Bronchial epithelial cell (primary cell): ENCODE data around the gene HDAC1. TPM values are rescaled to one million over a fixed set of nuclear protein-coding genes. Genes with fewer than 3 reads are reported as not detected.
A peak's percentile ranks its signal among the peaks of the same experiment; 100 is the strongest.

Experiments
- DNase-seq: peaks from one replicate; pipeline ENCODE4 v3.0.0-alpha.2; 2010; ENCODE audit warnings: low read depth
- FAIRE-seq: peaks from 2 replicates; lab custom pipeline; 2011; peaks lifted over from hg19 to GRCh38; lab: Jason Lieb, UNC
- H3K27me3 ChIP-seq: 2 replicates; pipeline ENCODE4 v1.5.1; 2011; ENCODE audit warnings: low read length; ENCODE audit not compliant: control insufficient read depth, insufficient read depth
- H3K36me3 ChIP-seq: 2 replicates; pipeline ENCODE4 v1.5.1; 2011; ENCODE audit warnings: low read length; ENCODE audit not compliant: control insufficient read depth, insufficient read depth
- H3K4me3 ChIP-seq: 2 replicates; pipeline ENCODE4 v1.5.1; 2011; ENCODE audit warnings: mild to moderate bottlenecking, low read depth, low read length, control low read depth
- total RNA-seq: library from RNA; depleted of rRNA; stranded (reverse); fragments of >200 nt; gene quantifications from 2 replicates; pipeline ENCODE4 v1.2.1, GENCODE V29; 2014
- TF ChIP-seq, protein P1 (sequence below): IDR thresholded peaks from 2 replicates; pipeline ENCODE4 v1.5.1; 2011; ENCODE audit warnings: mild to moderate bottlenecking, moderate library complexity, low read length, control low read depth, inconsistent platforms; ENCODE audit not compliant: insufficient read depth, severe bottlenecking

Gene HDAC1
- total RNA-seq, 1 donor from 2014 or later, result 83.7 TPM

DNA sequence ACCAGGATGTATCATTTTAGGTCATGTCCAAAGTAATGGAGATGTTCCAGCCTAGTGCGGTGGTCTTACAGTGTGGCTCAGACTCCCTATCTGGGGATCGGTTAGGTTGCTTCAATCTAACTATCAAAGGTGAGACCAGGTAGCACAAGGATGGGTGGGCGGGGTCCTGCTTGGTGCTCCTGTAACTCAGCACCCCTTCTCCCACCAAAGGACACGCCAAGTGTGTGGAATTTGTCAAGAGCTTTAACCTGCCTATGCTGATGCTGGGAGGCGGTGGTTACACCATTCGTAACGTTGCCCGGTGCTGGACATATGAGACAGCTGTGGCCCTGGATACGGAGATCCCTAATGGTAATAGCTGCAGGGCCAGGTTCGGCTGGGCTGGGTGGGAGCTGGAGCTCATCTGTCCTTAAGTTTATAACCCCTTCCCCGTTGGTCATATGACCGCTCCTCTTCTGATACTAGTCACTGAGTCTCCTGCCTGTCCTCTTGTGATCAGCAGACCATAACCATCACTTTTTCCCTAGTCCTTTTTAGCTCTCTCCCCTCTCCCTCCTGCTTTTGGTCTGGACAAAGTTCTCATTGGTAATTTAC is 38.8 kb downstream of the HDAC1 start:
- FAIRE-seq, result no peak
- H3K4me3 ChIP-seq, result no peak overlapping the region

DNA sequence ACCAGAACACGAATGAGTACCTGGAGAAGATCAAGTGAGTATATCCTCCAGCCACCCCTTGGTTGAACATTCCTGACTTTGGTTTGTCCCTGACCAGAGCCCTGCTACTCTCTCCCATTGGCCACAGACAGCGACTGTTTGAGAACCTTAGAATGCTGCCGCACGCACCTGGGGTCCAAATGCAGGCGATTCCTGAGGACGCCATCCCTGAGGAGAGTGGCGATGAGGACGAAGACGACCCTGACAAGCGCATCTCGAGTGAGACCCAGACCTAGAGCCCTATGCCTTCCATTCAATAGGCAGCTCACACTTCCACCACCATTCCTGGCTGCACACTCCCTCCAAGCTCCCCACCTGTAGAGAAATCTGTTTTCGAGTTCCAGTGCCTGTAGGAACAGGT is 39.7 kb downstream of the HDAC1 start:
- no peak for FAIRE-seq
- TF ChIP-seq, protein P1, sequence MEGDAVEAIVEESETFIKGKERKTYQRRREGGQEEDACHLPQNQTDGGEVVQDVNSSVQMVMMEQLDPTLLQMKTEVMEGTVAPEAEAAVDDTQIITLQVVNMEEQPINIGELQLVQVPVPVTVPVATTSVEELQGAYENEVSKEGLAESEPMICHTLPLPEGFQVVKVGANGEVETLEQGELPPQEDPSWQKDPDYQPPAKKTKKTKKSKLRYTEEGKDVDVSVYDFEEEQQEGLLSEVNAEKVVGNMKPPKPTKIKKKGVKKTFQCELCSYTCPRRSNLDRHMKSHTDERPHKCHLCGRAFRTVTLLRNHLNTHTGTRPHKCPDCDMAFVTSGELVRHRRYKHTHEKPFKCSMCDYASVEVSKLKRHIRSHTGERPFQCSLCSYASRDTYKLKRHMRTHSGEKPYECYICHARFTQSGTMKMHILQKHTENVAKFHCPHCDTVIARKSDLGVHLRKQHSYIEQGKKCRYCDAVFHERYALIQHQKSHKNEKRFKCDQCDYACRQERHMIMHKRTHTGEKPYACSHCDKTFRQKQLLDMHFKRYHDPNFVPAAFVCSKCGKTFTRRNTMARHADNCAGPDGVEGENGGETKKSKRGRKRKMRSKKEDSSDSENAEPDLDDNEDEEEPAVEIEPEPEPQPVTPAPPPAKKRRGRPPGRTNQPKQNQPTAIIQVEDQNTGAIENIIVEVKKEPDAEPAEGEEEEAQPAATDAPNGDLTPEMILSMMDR, result no peak
- Histone ChIP-seq H3K36me3 (peaks cover 16% of the 10 kb centered on the region), H3K4me3 (no peak overlapping the region), H3K27me3 (no peaks in the 10 kb centered on the region)
- no peak for DNase-seq

More for the DNA sequence above, 38.8 kb downstream of the HDAC1 start:
- Histone ChIP-seq H3K27me3 (no peaks in the 10 kb centered on the region), H3K36me3 (peaks cover 16% of the 10 kb centered on the region)
- TF ChIP-seq, protein P1, result no peak
- DNase-seq, result no peak

DNA sequence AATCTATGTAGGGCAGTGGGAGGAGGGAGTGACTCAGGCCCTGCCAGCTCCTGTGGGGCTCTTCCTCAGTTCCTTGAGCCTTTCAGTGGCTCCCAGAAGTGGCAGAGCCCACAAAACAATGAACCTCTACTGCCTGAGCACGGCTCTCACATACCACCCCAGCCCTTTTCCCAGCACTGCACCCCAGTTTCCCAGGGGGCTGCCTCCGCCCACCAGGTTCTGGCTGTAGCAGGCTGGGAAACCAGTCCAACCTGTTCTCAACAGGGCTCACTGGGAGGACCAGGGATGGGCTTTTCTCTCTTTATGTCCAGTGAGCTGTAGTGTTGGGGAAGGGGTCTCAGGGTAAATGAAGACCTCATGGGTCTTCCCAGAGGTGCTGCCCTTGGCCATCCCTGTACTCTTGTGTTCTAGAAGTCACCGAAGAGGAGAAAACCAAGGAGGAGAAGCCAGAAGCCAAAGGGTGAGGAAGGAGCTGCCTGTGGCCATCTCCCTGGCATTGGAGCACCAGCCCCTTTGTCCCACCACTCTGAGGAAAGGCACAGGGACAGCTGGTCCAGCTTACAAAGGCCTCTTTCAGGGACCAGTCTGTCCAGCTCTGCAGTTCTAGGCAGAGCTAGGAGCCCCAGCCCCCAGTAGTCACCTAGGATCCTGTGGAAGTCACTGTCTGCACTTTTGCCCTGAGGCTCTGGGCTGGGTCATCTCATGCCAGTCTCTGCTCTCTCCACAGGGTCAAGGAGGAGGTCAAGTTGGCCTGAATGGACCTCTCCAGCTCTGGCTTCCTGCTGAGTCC is 40.6 kb downstream of the HDAC1 start:
- H3K27me3 ChIP-seq, result no peaks in the 10 kb centered on the region
- TF ChIP-seq, protein P1, result no peak
- FAIRE-seq (no peak), DNase-seq (peak; percentile 53)
- H3K36me3 ChIP-seq, result peaks cover 11% of the 10 kb centered on the region
- no peak overlapping the region for H3K4me3 ChIP-seq

DNA sequence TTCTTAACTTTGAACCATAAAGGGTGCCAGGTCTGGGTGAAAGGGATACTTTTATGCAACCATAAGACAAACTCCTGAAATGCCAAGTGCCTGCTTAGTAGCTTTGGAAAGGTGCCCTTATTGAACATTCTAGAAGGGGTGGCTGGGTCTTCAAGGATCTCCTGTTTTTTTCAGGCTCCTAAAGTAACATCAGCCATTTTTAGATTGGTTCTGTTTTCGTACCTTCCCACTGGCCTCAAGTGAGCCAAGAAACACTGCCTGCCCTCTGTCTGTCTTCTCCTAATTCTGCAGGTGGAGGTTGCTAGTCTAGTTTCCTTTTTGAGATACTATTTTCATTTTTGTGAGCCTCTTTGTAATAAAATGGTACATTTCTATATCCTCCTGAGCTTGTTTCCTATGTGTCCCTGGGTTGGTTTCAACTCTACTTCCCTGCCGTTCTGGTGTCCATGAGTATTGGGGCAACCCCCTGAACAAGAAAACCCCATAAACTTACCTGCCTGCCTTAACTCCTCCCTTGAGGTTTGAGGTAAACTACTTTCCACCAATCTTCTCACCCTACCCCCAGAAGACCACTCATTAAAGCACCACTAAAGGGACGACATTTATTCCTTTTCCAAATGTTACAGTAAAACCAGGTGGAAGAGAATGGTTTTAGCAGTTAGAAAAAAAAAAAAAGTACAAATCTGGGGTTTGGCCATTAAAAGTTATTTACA is 41.5 kb downstream of the HDAC1 start:
- H3K27me3 ChIP-seq, result no peaks in the 10 kb centered on the region
- peaks cover 8% of the 10 kb centered on the region for H3K36me3 ChIP-seq
- DNase-seq, result no peak
- FAIRE-seq, result no peak
- H3K4me3 ChIP-seq, result no peak overlapping the region
- TF ChIP-seq, protein P1, result no peak

DNA sequence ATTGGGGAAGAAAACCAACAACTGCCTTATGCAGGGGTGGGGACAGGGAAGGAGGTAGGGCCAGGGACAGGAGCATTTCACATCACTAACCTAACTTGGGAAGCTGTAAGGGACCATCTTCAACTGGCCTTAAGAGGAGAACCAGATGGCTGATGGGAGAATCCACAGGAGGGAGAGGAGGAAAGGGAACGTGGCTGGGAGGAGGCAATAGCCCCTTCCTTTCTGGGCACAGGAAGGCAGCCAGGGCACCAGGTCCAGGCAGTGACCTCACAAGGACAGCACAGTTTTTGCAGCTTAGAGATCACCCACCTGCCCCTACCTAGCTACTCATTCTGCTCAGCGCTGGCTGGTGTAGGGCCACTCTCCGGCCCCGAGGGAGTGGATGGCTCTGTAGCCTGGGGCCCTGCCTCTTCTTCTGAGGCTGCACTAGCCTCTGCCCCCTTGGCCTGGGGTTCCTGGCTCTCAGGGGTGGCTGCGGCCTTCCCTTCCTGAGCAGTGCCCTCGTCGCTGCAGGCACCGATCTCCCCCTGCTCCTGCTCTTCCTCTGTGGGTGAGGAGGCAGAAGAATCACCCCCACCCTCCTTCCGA is 42.5 kb downstream of the HDAC1 start:
- TF ChIP-seq, protein P1, result no peak

More for the DNA sequence above, 42.5 kb downstream of the HDAC1 start:
- FAIRE-seq (no peak), DNase-seq (no peak)
- Histone ChIP-seq H3K27me3 (no peaks in the 10 kb centered on the region), H3K36me3 (peaks cover 4% of the 10 kb centered on the region), H3K4me3 (no peak overlapping the region)
